Endodermal cell (in vitro differentiated cells): ENCODE measurements around the gene FAM117A. TPM values are rescaled to one million over a fixed set of nuclear protein-coding genes. Genes with fewer than 3 reads are reported as not detected.

ENCODE experiments used
- DNase-seq: peaks from one replicate; pipeline ENCODE4 v3.0.0-alpha.2; 2017
- H3K27ac ChIP-seq: 2 replicates; pipeline ENCODE4 v1.5.1; 2013; ENCODE audit warnings: mild to moderate bottlenecking, low read depth, low read length, moderate library complexity
- H3K27me3 ChIP-seq: 2 replicates; pipeline ENCODE4 v1.6.1; 2013; ENCODE audit warnings: mild to moderate bottlenecking, low read length, moderate library complexity; ENCODE audit not compliant: insufficient read depth, control insufficient read depth, poor library complexity, severe bottlenecking
- H3K36me3 ChIP-seq: 2 replicates; pipeline ENCODE4 v1.7.0; 2013; ENCODE audit warnings: mild to moderate bottlenecking, low read length, moderate library complexity; ENCODE audit not compliant: control insufficient read depth, insufficient read depth
- H3K4me1 ChIP-seq: one replicate; pipeline ENCODE4 v1.7.0; 2013; ENCODE audit warnings: low read length; ENCODE audit not compliant: control insufficient read depth, insufficient read depth
- H3K4me3 ChIP-seq: 2 replicates; pipeline ENCODE4 v1.5.1; 2013; ENCODE audit warnings: mild to moderate bottlenecking, low read length, moderate library complexity
- H3K9ac ChIP-seq: 2 replicates; pipeline ENCODE4 v1.6.1; 2013; ENCODE audit warnings: mild to moderate bottlenecking, low read length, moderate library complexity; ENCODE audit not compliant: poor library complexity, severe bottlenecking; ENCODE audit errors: extremely low read depth
- H3K9me3 ChIP-seq: 2 replicates; pipeline ENCODE4 v1.6.1; 2013; ENCODE audit warnings: mild to moderate bottlenecking, low read length, moderate library complexity; ENCODE audit not compliant: control insufficient read depth
- H3K27ac Mint-ChIP-seq: 2 replicates; pipeline ENCODE4 v1.8.0; 2020; ENCODE audit warnings: mixed read lengths
- H3K27me3 Mint-ChIP-seq: 2 replicates; pipeline ENCODE4 v1.8.0; 2021; ENCODE audit warnings: mild to moderate bottlenecking, mixed read lengths; ENCODE audit not compliant: insufficient read depth
- H3K36me3 Mint-ChIP-seq: 2 replicates; pipeline ENCODE4 v1.8.0; 2020; ENCODE audit warnings: low read depth, mixed read lengths
- H3K4me1 Mint-ChIP-seq: 2 replicates; pipeline ENCODE4 v1.8.0; 2020; ENCODE audit warnings: mixed read lengths
- H3K4me3 Mint-ChIP-seq: 2 replicates; pipeline ENCODE4 v1.8.0; 2020; ENCODE audit warnings: mild to moderate bottlenecking, moderate library complexity, mixed read lengths
- H3K9me3 Mint-ChIP-seq: 2 replicates; pipeline ENCODE4 v1.8.0; 2020; ENCODE audit warnings: mild to moderate bottlenecking, mixed read lengths
- CTCF ChIP-seq: fragments of 200-600 bp; sonication (generic); conservative IDR thresholded peaks from 2 replicates; pipeline ENCODE4 v1.5.0; 2021; ENCODE audit warnings: antibody characterized with exemption, mild to moderate bottlenecking
- WGBS, 2 experiments: methylation state at CpG; one replicate each; pipeline versions ENCODE4 v1.1.5 to v1.1.7; 2013; ENCODE audit warnings: missing lambda C conversion rate in 2 of 2, mixed read lengths in 1 of 2; ENCODE audit not compliant: insufficient coverage in 1 of 2, insufficient read length in 1 of 2; 5-methylcytosine and 5-hydroxymethylcytosine counted together
- total RNA-seq, 2 donors: library from RNA; stranded (reverse); fragmentation: NEBNext Ultra II Directional in 1 of 2; extraction: Animal tissue kit (Norgen Biotek cat#: 25700) in 1 of 2; gene quantifications; 2 replicates in 1 of 2; 3 replicates in 1 of 2; pipeline ENCODE4 v1.2.1, GENCODE V29; 2021

Gene FAM117A
- total RNA-seq, 2 donors from 2014 or later = 15.4 to 16.8 TPM

GRCh38 chr17:49695698-49696232 is 68.2 kb downstream of the FAM117A start:
- Mint-ChIP-seq H3K36me3 (peaks cover 12% of the 10 kb centered on the region), H3K4me1 (peaks cover 11% of the 10 kb centered on the region), H3K27me3 (peaks cover 22% of the 10 kb centered on the region), H3K9me3 (no peaks in the 10 kb centered on the region), H3K27ac (no peak overlapping the region), H3K4me3 (no peak overlapping the region)
- peaks cover 7% of the 10 kb centered on the region for H3K36me3 ChIP-seq
- 55 to 71% methylated on average over 3 to 4 of the region's 5 CpGs for WGBS, 2 experiments
- H3K9ac ChIP-seq = no peak overlapping the region
- no peak for DNase-seq
- no peak overlapping the region for H3K27ac ChIP-seq
- H3K4me3 ChIP-seq = no peak overlapping the region
- no peaks in the 10 kb centered on the region for H3K27me3 ChIP-seq
- H3K4me1 ChIP-seq = no peaks in the 10 kb centered on the region
- TF ChIP-seq CTCF = no peak
- H3K9me3 ChIP-seq = no peaks in the 10 kb centered on the region

- no peak overlapping the region for H3K9ac ChIP-seq
- H3K4me3 Mint-ChIP-seq = peak overlapping the region; percentile 5
- no peaks in the 10 kb centered on the region for H3K27me3 ChIP-seq
- no peak overlapping the region for H3K27ac ChIP-seq
- peak; percentile 92 for DNase-seq
- peaks cover 22% of the 10 kb centered on the region for H3K27me3 Mint-ChIP-seq
- H3K27ac Mint-ChIP-seq = no peak overlapping the region
- WGBS, 2 experiments = 61 to 63% methylated on average over 14 to 16 of the region's 16 CpGs
- no peak overlapping the region for H3K4me3 ChIP-seq
- H3K4me1 ChIP-seq = no peaks in the 10 kb centered on the region
- peaks cover under 1% of the 10 kb centered on the region for H3K36me3 ChIP-seq
- H3K9me3 Mint-ChIP-seq = no peaks in the 10 kb centered on the region
- peaks cover 5% of the 10 kb centered on the region for H3K36me3 Mint-ChIP-seq
- H3K9me3 ChIP-seq = no peaks in the 10 kb centered on the region
- H3K4me1 Mint-ChIP-seq = peaks cover 11% of the 10 kb centered on the region
- TF ChIP-seq CTCF = peak; percentile 95
These were observed 68.9 kb downstream of the FAM117A start for GRCh38 chr17:49694847-49695697.

- Histone ChIP-seq H3K4me1 (no peaks in the 10 kb centered on the region), H3K27me3 (no peaks in the 10 kb centered on the region), H3K36me3 (no peaks in the 10 kb centered on the region), H3K27ac (no peak overlapping the region), H3K9me3 (no peaks in the 10 kb centered on the region), H3K4me3 (no peak overlapping the region), H3K9ac (no peak overlapping the region)
- Mint-ChIP-seq H3K27me3 (peaks cover 27% of the 10 kb centered on the region), H3K27ac (no peak overlapping the region), H3K9me3 (no peaks in the 10 kb centered on the region), H3K4me3 (no peak overlapping the region), H3K4me1 (peaks cover 14% of the 10 kb centered on the region), H3K36me3 (no peaks in the 10 kb centered on the region)
- TF ChIP-seq CTCF = no peak
- DNase-seq = peak; percentile 18
- 80 to 97% methylated on average over 1 to 4 of the region's 4 CpGs for WGBS, 2 experiments
These were observed 71.2 kb downstream of the FAM117A start for GRCh38 chr17:49692751-49693150.
